Heart right ventricle (tissue), 16 donors: ENCODE results near the gene LMBR1. TPM values are rescaled to one million over a fixed set of nuclear protein-coding genes. Genes with fewer than 3 reads are reported as not detected.

Experiments
- ATAC-seq, 8 donors: fragments of 200-7000 bp; cut with Tn5 transposase; one replicate each; pipeline ENCODE4 v1.9.1; 2020; ENCODE audit warnings: mild to moderate bottlenecking in 8 of 8, moderate library complexity in 8 of 8, moderate number of reproducible peaks in 1 of 8
- DNase-seq, 2 donors: peaks; one replicate each; pipeline ENCODE4 v3.0.0-alpha.2; 2020
- H3K27ac ChIP-seq, 10 donors: fragments of 200-600 bp; sonication (generic) in 2 of 10; one replicate each; pipeline versions ENCODE4 v1.5.0 to v1.8.0; 2020 to 2022; ENCODE audit warnings: mild to moderate bottlenecking in 3 of 10
- H3K27me3 ChIP-seq, 7 donors: fragments of 200-600 bp; one replicate each; pipeline ENCODE4 v1.8.0; 2021 to 2022; ENCODE audit warnings: mild to moderate bottlenecking in 2 of 7
- H3K36me3 ChIP-seq, 9 donors: fragments of 200-600 bp; sonication (generic) in 1 of 9; one replicate each; pipeline versions ENCODE4 v1.5.0 to v1.8.0; 2020 to 2022; ENCODE audit warnings: mild to moderate bottlenecking in 2 of 9
- H3K4me1 ChIP-seq, 9 donors: fragments of 200-600 bp; sonication (generic) in 1 of 9; one replicate each; pipeline versions ENCODE4 v1.5.0 to v1.8.0; 2020 to 2022; ENCODE audit warnings: mild to moderate bottlenecking in 4 of 9
- H3K4me3 ChIP-seq, 10 donors: fragments of 200-600 bp; sonication (generic) in 2 of 10; one replicate each; pipeline versions ENCODE4 v1.5.0 to v1.8.0; 2020 to 2022; ENCODE audit warnings: mild to moderate bottlenecking in 7 of 10, moderate library complexity in 2 of 10
- H3K9me3 ChIP-seq, 11 donors: fragments of 200-600 bp in 10 of 11; sonication (generic) in 2 of 11; one replicate each; pipeline versions ENCODE4 v1.5.0 to v1.8.0; 2013 to 2022; ENCODE audit warnings: mild to moderate bottlenecking in 2 of 11, control low read depth in 1 of 11, moderate library complexity in 1 of 11
- CTCF ChIP-seq, 9 donors: fragments of 200-600 bp; sonication (generic) in 2 of 9; IDR thresholded peaks; one replicate each; pipeline versions ENCODE4 v1.5.0 to v1.8.0; 2021 to 2022; ENCODE audit warnings: antibody characterized with exemption in 9 of 9, mild to moderate bottlenecking in 5 of 9, moderate library complexity in 1 of 9
- WGBS, 2 donors: extraction: QIAGEN DNeasy Blood & Tissue Kit; methylation state at CpG; one replicate each; pipeline ENCODE4 v1.1.7; 2013; ENCODE audit warnings: inconsistent platforms in 1 of 2; 5-methylcytosine and 5-hydroxymethylcytosine counted together
- intact Hi-C, 10 donors: fragments of 100-400 bp; cut with DNase I; formaldehyde crosslinking; loops; one replicate each; pipeline versions ENCODE4 v1.11.1 to v1.14.2; 2022
- polyA plus RNA-seq, 2 donors: library from polyadenylated mRNA; stranded (reverse); fragments of 200-250 nt; gene quantifications; one replicate each; pipeline ENCODE4 v1.2.3, GENCODE V29; 2013
- total RNA-seq, 10 donors: library from RNA; stranded (reverse); fragmentation: NEBNext Ultra II Directional in 3 of 10; extraction: Animal tissue kit (Norgen Biotek cat#: 25700) in 3 of 10; gene quantifications; one replicate each; pipeline versions ENCODE4 v1.2.1 to v1.2.4, GENCODE V29; 2021 to 2023
- donor health status: Arrhythmogenic right ventricular cardiomyopathy.
- donor health status: ischemic (EF 13 %, LVEDD 7.1; RV severe dilation, severe dysfunction).
- donor health status: healthy with polysubstance abuse.
- donor health status: DM: no; HTN: yes; CAD: no.
- donor health status: DM: no; HTN: no; CAD: no.
- donor health status: ischemic (EF 25% LVEDD 6.9; RV normal size, moderate dysfunction).
- donor health status: ischemic (EF 25% LVEDD 5.7; RV mildly dilated, moderate dysfunction).
- donor health status: healthy.
- donor health status: DM: yes; HTN: yes; CAD: no.
- donor health status: Ischemic cardiomyopathy.
- donor health status: ischemic (EF 35%, LVEDD 5.7; RV mildly dilated, moderate dysfunction).
- donor health status: nonischemic (EF 11% LVEDD 7.7; RV severe dilation, severe dysfunction).
- donor health status: DM: yes; HTN: yes; CAD: no.
- donor health status: PGD.
- donor health status: ischemic (EF 29% LVEDD 5.4; RV normal size, mild dysfunction).
- donor health status: nonischemic (EF 23%, LVEDD 6.1; RV moderate dilation, normal function).

The LMBR1 gene
- total and polyA plus RNA-seq, 12 donors, result 9.0 to 45.5 (median 37.5) TPM

- Histone ChIP-seq H3K9me3 (peaks cover 0 to 1% (median 0%) of the 10 kb centered on the region in 11 donors), H3K36me3 (peaks cover 0 to 53% (median 0%) of the 10 kb centered on the region in 9 donors), H3K4me3 (no peak overlapping the region), H3K4me1 (no peaks in the 10 kb centered on the region), H3K27me3 (no peaks in the 10 kb centered on the region), H3K27ac (no peak overlapping the region)
- intact Hi-C loops, result loop anchor here in 1 of 10 donors (5.0 kb wide), 1 partner anchor 238 kb away; no protein-coding TSS in a partner anchor
- ATAC-seq, result no peak
- no peak for DNase-seq
- 95 to 96% methylated on average over 4 of the region's 4 CpGs for WGBS, 2 donors
- no peak for TF ChIP-seq CTCF (IDR thresholded peaks at IDR 0.05)
Measured at GRCh38 chr7:156754201-156754600, 138.8 kb downstream of the LMBR1 start.

GRCh38 chr7:156753630-156754029 lies 139.4 kb downstream of the LMBR1 start:
- no peaks in the 10 kb centered on the region for H3K9me3 ChIP-seq
- H3K4me1 ChIP-seq, result peaks cover 0 to 3% (median 0%) of the 10 kb centered on the region in 9 donors
- TF ChIP-seq CTCF (IDR thresholded peaks at IDR 0.05), result no peak
- intact Hi-C loops, result loop anchor here in 1 of 10 donors (5.0 kb wide), 1 partner anchor 239 kb away; no protein-coding TSS in a partner anchor
- no peak for ATAC-seq
- whole genome bisulfite sequencing, 2 donors, result 84 to 88% methylated on average over 7 of the region's 7 CpGs
- no peak overlapping the region for H3K27ac ChIP-seq
- H3K4me3 ChIP-seq, result no peak overlapping the region
- DNase-seq, result no peak
- H3K27me3 ChIP-seq, result no peaks in the 10 kb centered on the region
- peaks cover 0 to 53% (median 0%) of the 10 kb centered on the region in 9 donors for H3K36me3 ChIP-seq

- DNase-seq (no peak), ATAC-seq (no peak)
- intact Hi-C loops, result loop anchor here in 1 of 10 donors (5.0 kb wide), 1 partner anchor 239 kb away; no protein-coding TSS in a partner anchor
- Histone ChIP-seq H3K27ac (no peak overlapping the region), H3K36me3 (peaks cover 0 to 51% (median 0%) of the 10 kb centered on the region in 9 donors), H3K4me1 (peaks cover 0 to 3% (median 0%) of the 10 kb centered on the region in 9 donors), H3K9me3 (no peaks in the 10 kb centered on the region), H3K4me3 (no peak overlapping the region), H3K27me3 (no peaks in the 10 kb centered on the region)
- WGBS, 2 donors, result 93 to 94% methylated on average over 4 of the region's 4 CpGs
- no peak for TF ChIP-seq CTCF (IDR thresholded peaks at IDR 0.05)
Measured at GRCh38 chr7:156753229-156753560, 139.8 kb downstream of the LMBR1 start.

- no peak overlapping the region for H3K27ac ChIP-seq
- H3K9me3 ChIP-seq, result no peaks in the 10 kb centered on the region
- intact Hi-C loops, result loop anchor here in 1 of 10 donors (5.0 kb wide), 1 partner anchor 240 kb away; no protein-coding TSS in a partner anchor
- no peaks in the 10 kb centered on the region for H3K27me3 ChIP-seq
- H3K4me1 ChIP-seq, result peaks cover 0 to 3% (median 0%) of the 10 kb centered on the region in 9 donors
- WGBS, 2 donors, result 81 to 85% methylated on average over 7 of the region's 7 CpGs
- peaks cover 0 to 46% (median 0%) of the 10 kb centered on the region in 9 donors for H3K36me3 ChIP-seq
- DNase-seq (no peak), ATAC-seq (no peak)
- TF ChIP-seq CTCF (IDR thresholded peaks at IDR 0.05), result no peak
- H3K4me3 ChIP-seq, result no peak overlapping the region
Measured at GRCh38 chr7:156752367-156753228, 140.4 kb downstream of the LMBR1 start.
